ENCODE data around the gene GP1BB. TPM values are rescaled to one million over a fixed set of nuclear protein-coding genes. Genes with fewer than 3 reads are reported as not detected.

Gene GP1BB
- total and polyA plus RNA-seq, 2 of the 13 experiments (the other 11 are each of a cell fraction or from before 2014, with no cell fraction given): not detected

DNA sequence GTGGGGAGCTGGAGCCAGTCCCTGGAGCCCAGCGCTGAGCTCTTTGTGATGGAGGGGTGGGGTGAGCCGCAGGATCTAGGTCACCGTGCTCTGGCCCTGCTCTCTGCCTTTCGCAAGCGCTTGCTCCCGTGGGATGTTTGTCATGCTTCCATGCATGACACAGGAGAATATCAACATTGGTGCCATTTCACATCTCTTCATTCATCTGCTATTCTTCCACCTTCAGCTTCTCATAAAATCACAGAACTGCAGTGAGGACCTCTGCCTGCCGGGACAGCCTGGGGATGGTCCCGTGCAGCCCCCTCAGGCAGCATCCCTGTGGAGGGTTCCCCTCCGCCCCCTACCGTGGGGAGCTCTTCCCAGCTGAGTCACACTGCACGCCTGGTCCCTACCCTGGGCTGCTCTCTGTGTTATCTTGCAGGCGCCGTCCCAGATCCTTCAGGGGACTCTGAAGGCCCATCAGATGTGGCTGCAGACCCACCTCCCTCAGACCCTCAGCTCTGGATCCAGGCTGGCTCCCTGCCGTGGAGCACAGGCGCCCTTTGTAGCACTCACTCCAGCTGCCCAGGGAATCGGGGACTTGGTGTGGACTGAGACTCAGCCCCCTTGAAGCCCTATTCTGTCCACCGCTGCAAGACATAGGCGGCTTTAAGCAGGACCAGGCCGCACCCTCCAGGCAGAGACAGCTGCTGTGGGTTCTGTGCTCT, 14.1 kb upstream of the GP1BB start:
- in situ Hi-C loops (cut with HindIII; ENCODE audit: extremely low pct_ligation_motif_present, low pct_unique_long_range_greater_than_20kb) (no loop called here), intact Hi-C loops (cut with micrococcal nuclease; ENCODE audit: unreplicated experiment) (no loop called here)
- Histone ChIP-seq H3K36me3 (replicated peaks in 1 of 2; ENCODE audit: control insufficient read depth in 1 of 2, insufficient read depth in 2 of 2, low read length in 2 of 2) (no peaks in the 10 kb centered on the region), H3K4me3 (replicated peaks in 1 of 3; ENCODE audit: insufficient read depth in 1 of 3, low read depth in 2 of 3, low read length in 3 of 3) (no peak overlapping the region), H3K27me3 (ENCODE audit: control insufficient read depth in 1 of 2, insufficient read depth in 2 of 2, low read length in 2 of 2) (peaks cover 9 to 83% of the 10 kb centered on the region in 2 experiments; a peak in 4 of 5 replicates), H3K9ac (ENCODE audit: insufficient read depth, low read depth, low read length) (no peak overlapping the region), H3K27ac (ENCODE audit: extremely low read length, insufficient read depth, low read length) (no peak overlapping the region), H3K4me2 (ENCODE audit: low read depth, low read length) (no peak overlapping the region), H2AFZ (ENCODE audit: low read length) (no peak overlapping the region), H3K79me2 (ENCODE audit: insufficient read depth, low read length) (no peaks in the 10 kb centered on the region), H3K4me1 (ENCODE audit: insufficient read depth, low read length) (peaks cover 11% of the 10 kb centered on the region), H4K20me1 (ENCODE audit: insufficient read depth, low read length) (no peaks in the 10 kb centered on the region), H3K9me3 (ENCODE audit: low read length) (no peaks in the 10 kb centered on the region)
- FAIRE-seq (no peak), DNase-seq (ENCODE audit: low spot score) (no peak), ATAC-seq (no peak)
- 17% methylated on average over 12 of the region's 19 CpGs for WGBS (ENCODE audit: low lambda C conversion rate)
- ChIA-PET POLR2A (no interaction called here), CTCF (ENCODE audit: low intra/inter-chr PET ratio, low total read pairs) (no interaction called here)
- BruUV-seq (replicated peaks): no TSS peak
- TF ChIP-seq ZNF264 (CRISPR knock-in tag; IDR thresholded peaks at IDR 0.05): no peak
- no peak for TF ChIP-seq ZNF354B (CRISPR knock-in tag; IDR thresholded peaks at IDR 0.05)
- TF ChIP-seq, protein P1, sequence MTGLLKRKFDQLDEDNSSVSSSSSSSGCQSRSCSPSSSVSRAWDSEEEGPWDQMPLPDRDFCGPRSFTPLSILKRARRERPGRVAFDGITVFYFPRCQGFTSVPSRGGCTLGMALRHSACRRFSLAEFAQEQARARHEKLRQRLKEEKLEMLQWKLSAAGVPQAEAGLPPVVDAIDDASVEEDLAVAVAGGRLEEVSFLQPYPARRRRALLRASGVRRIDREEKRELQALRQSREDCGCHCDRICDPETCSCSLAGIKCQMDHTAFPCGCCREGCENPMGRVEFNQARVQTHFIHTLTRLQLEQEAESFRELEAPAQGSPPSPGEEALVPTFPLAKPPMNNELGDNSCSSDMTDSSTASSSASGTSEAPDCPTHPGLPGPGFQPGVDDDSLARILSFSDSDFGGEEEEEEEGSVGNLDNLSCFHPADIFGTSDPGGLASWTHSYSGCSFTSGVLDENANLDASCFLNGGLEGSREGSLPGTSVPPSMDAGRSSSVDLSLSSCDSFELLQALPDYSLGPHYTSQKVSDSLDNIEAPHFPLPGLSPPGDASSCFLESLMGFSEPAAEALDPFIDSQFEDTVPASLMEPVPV (CRISPR knock-in tag; IDR thresholded peaks at IDR 0.05): no peak
- TF ChIP-seq SRSF9 (IDR thresholded peaks at IDR 0.05; ENCODE audit: borderline replicate concordance, insufficient read depth, low read depth, low read length, poor library complexity, severe bottlenecking): no peak
- TF ChIP-seq KLF12 (CRISPR knock-in tag; IDR thresholded peaks at IDR 0.05; ENCODE audit: borderline replicate concordance): no peak
- no peak for TF ChIP-seq DR1 (CRISPR knock-in tag; IDR thresholded peaks at IDR 0.05)
- TF ChIP-seq ZFP36L2 (CRISPR knock-in tag; IDR thresholded peaks at IDR 0.05): no peak
- TF ChIP-seq HNRNPUL1 (IDR thresholded peaks at IDR 0.05; ENCODE audit: low read depth, low read length): no peak

Data from HepG2 (cell line).